Endodermal cell (in vitro differentiated cells): ENCODE results near the gene ARID4A. TPM values are rescaled to one million over a fixed set of nuclear protein-coding genes. Genes with fewer than 3 reads are reported as not detected.
A peak's percentile ranks its signal among the peaks of the same experiment; 100 is the strongest.

Source experiments
- DNase-seq: peaks from one replicate; pipeline ENCODE4 v3.0.0-alpha.2; 2017
- H3K27ac ChIP-seq: 2 replicates; pipeline ENCODE4 v1.5.1; 2013; ENCODE audit warnings: mild to moderate bottlenecking, low read depth, low read length, moderate library complexity
- H3K27me3 ChIP-seq: 2 replicates; pipeline ENCODE4 v1.6.1; 2013; ENCODE audit warnings: mild to moderate bottlenecking, low read length, moderate library complexity; ENCODE audit not compliant: insufficient read depth, control insufficient read depth, poor library complexity, severe bottlenecking
- H3K36me3 ChIP-seq: 2 replicates; pipeline ENCODE4 v1.7.0; 2013; ENCODE audit warnings: mild to moderate bottlenecking, low read length, moderate library complexity; ENCODE audit not compliant: control insufficient read depth, insufficient read depth
- H3K4me1 ChIP-seq: one replicate; pipeline ENCODE4 v1.7.0; 2013; ENCODE audit warnings: low read length; ENCODE audit not compliant: control insufficient read depth, insufficient read depth
- H3K4me3 ChIP-seq: 2 replicates; pipeline ENCODE4 v1.5.1; 2013; ENCODE audit warnings: mild to moderate bottlenecking, low read length, moderate library complexity
- H3K9ac ChIP-seq: 2 replicates; pipeline ENCODE4 v1.6.1; 2013; ENCODE audit warnings: mild to moderate bottlenecking, low read length, moderate library complexity; ENCODE audit not compliant: poor library complexity, severe bottlenecking; ENCODE audit errors: extremely low read depth
- H3K9me3 ChIP-seq: 2 replicates; pipeline ENCODE4 v1.6.1; 2013; ENCODE audit warnings: mild to moderate bottlenecking, low read length, moderate library complexity; ENCODE audit not compliant: control insufficient read depth
- H3K27ac Mint-ChIP-seq: 2 replicates; pipeline ENCODE4 v1.8.0; 2020; ENCODE audit warnings: mixed read lengths
- H3K27me3 Mint-ChIP-seq: 2 replicates; pipeline ENCODE4 v1.8.0; 2021; ENCODE audit warnings: mild to moderate bottlenecking, mixed read lengths; ENCODE audit not compliant: insufficient read depth
- H3K36me3 Mint-ChIP-seq: 2 replicates; pipeline ENCODE4 v1.8.0; 2020; ENCODE audit warnings: low read depth, mixed read lengths
- H3K4me1 Mint-ChIP-seq: 2 replicates; pipeline ENCODE4 v1.8.0; 2020; ENCODE audit warnings: mixed read lengths
- H3K4me3 Mint-ChIP-seq: 2 replicates; pipeline ENCODE4 v1.8.0; 2020; ENCODE audit warnings: mild to moderate bottlenecking, moderate library complexity, mixed read lengths
- H3K9me3 Mint-ChIP-seq: 2 replicates; pipeline ENCODE4 v1.8.0; 2020; ENCODE audit warnings: mild to moderate bottlenecking, mixed read lengths
- WGBS, 2 experiments: methylation state at CpG; one replicate each; pipeline versions ENCODE4 v1.1.5 to v1.1.7; 2013; ENCODE audit warnings: missing lambda C conversion rate in 2 of 2, mixed read lengths in 1 of 2; ENCODE audit not compliant: insufficient coverage in 1 of 2, insufficient read length in 1 of 2; 5-methylcytosine and 5-hydroxymethylcytosine counted together
- total RNA-seq, 2 donors: library from RNA; stranded (reverse); fragmentation: NEBNext Ultra II Directional in 1 of 2; extraction: Animal tissue kit (Norgen Biotek cat#: 25700) in 1 of 2; gene quantifications; 2 replicates in 1 of 2; 3 replicates in 1 of 2; pipeline ENCODE4 v1.2.1, GENCODE V29; 2021
- TF ChIP-seq, protein P1 (sequence below): fragments of 200-600 bp; sonication (generic); conservative IDR thresholded peaks from 2 replicates; pipeline ENCODE4 v1.5.0; 2021; ENCODE audit warnings: antibody characterized with exemption, mild to moderate bottlenecking

The ARID4A gene
- total RNA-seq, 2 donors from 2014 or later, result 22.1 to 24.5 TPM

DNA sequence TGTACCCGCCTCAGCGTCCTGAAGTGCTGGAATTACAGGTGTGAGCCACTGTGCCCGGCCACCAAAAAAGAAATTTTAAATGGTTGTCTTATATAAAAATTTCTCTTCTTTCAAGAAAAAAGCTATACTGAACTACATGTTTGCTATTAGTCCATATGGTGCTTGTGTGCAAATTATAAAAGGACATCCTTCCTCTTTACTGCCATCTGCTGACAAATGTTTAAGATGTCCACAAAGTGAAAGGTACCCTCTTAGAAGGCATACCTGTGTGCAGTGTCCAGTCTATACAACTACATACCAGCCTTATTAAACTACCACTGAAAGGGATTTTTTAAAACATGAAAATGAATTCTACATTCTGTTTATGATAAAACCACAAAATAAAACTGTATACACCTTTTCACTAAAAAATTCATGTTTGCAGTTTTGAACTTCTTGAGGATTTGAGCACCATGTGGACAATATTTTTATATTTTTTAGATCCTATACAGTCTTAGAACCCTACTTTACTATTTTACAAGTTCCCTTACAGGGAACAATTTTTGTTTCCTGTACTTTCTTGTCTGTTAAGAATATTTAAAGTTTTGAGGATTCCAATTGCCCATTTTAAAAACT lies 64.5 kb downstream of the ARID4A start:
- Histone ChIP-seq H3K4me3 (no peak overlapping the region), H3K9me3 (no peaks in the 10 kb centered on the region), H3K27ac (no peak overlapping the region), H3K9ac (no peak overlapping the region), H3K36me3 (peaks cover 74% of the 10 kb centered on the region), H3K4me1 (no peaks in the 10 kb centered on the region), H3K27me3 (no peaks in the 10 kb centered on the region)
- H3K27ac Mint-ChIP-seq, result no peak overlapping the region
- H3K4me3 Mint-ChIP-seq, result no peak overlapping the region
- WGBS, 2 experiments, result 95% methylated on average over 3 of the region's 3 CpGs; no CpG with 5 or more reads in 1 of the 2 experiments
- peaks cover 57% of the 10 kb centered on the region for H3K36me3 Mint-ChIP-seq
- TF ChIP-seq, protein P1, sequence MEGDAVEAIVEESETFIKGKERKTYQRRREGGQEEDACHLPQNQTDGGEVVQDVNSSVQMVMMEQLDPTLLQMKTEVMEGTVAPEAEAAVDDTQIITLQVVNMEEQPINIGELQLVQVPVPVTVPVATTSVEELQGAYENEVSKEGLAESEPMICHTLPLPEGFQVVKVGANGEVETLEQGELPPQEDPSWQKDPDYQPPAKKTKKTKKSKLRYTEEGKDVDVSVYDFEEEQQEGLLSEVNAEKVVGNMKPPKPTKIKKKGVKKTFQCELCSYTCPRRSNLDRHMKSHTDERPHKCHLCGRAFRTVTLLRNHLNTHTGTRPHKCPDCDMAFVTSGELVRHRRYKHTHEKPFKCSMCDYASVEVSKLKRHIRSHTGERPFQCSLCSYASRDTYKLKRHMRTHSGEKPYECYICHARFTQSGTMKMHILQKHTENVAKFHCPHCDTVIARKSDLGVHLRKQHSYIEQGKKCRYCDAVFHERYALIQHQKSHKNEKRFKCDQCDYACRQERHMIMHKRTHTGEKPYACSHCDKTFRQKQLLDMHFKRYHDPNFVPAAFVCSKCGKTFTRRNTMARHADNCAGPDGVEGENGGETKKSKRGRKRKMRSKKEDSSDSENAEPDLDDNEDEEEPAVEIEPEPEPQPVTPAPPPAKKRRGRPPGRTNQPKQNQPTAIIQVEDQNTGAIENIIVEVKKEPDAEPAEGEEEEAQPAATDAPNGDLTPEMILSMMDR, result peak; percentile 57
- no peaks in the 10 kb centered on the region for H3K27me3 Mint-ChIP-seq
- DNase-seq, result no peak
- H3K9me3 Mint-ChIP-seq, result no peaks in the 10 kb centered on the region
- no peaks in the 10 kb centered on the region for H3K4me1 Mint-ChIP-seq

DNA sequence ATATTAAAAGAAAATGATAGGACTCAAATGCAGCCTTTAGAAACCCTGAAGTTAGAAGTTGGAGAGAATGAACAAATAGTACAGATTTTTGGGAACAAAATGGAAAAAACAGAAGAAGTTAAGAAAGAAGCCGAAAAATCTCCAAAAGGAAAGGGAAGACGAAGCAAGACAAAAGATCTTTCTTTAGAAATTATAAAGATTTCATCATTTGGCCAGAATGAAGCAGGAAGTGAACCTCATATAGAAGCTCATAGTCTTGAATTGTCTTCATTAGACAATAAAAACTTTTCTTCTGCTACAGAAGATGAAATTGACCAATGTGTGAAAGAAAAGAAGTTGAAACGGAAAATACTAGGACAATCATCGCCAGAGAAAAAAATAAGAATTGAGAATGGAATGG lies 66.0 kb downstream of the ARID4A start:
- Mint-ChIP-seq H3K27ac (no peak overlapping the region), H3K4me1 (no peaks in the 10 kb centered on the region), H3K36me3 (peaks cover 55% of the 10 kb centered on the region), H3K9me3 (no peaks in the 10 kb centered on the region), H3K4me3 (no peak overlapping the region), H3K27me3 (no peaks in the 10 kb centered on the region)
- no peak for DNase-seq
- 95 to 100% methylated on average over 3 to 4 of the region's 4 CpGs for WGBS, 2 experiments
- Histone ChIP-seq H3K9ac (no peak overlapping the region), H3K4me3 (no peak overlapping the region), H3K36me3 (peaks cover 78% of the 10 kb centered on the region), H3K27me3 (no peaks in the 10 kb centered on the region), H3K9me3 (no peaks in the 10 kb centered on the region), H3K27ac (no peak overlapping the region), H3K4me1 (no peaks in the 10 kb centered on the region)
- TF ChIP-seq, protein P1, result no peak

DNA sequence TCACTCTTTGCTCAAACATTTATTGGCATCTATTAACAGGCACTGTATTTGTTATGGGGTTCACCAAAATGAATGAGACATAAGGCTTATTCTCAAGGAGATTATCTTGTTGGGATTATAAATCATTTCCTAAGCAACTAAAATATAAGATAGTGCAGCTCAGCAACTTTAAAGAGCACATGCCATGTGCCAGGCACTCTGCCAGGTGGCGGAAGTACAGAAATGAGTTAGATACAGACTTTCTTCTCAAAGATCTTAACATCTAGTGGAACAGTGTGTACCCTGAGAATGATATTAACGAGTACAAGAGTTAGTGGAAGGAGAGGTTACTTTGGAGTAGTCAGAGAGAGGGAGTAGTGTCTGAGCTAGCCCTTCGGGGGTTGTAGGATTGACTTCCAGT lies 68.9 kb downstream of the ARID4A start:
- DNase-seq, result no peak
- Histone ChIP-seq H3K36me3 (peaks cover 73% of the 10 kb centered on the region), H3K9ac (no peak overlapping the region), H3K4me1 (no peaks in the 10 kb centered on the region), H3K27ac (no peak overlapping the region), H3K4me3 (no peak overlapping the region), H3K9me3 (no peaks in the 10 kb centered on the region), H3K27me3 (no peaks in the 10 kb centered on the region)
- Mint-ChIP-seq H3K4me3 (no peak overlapping the region), H3K4me1 (no peaks in the 10 kb centered on the region), H3K27me3 (no peaks in the 10 kb centered on the region), H3K36me3 (peaks cover 49% of the 10 kb centered on the region), H3K27ac (peak overlapping the region; percentile 42), H3K9me3 (no peaks in the 10 kb centered on the region)
- TF ChIP-seq, protein P1, result no peak
- WGBS, 2 experiments, result 93 to 100% methylated on average over 2 to 3 of the region's 3 CpGs
